GM19328 (cell line): ENCODE data around the gene ATP13A2.
"Not testable (repeated sequence)": the region's sequence is repeated elsewhere in the genome, so short reads cannot be mapped to it uniquely, and the experiment has no call there.

Experiments used
- ATAC-seq: cut with Tn5 transposase; IDR thresholded peaks from one replicate; pipeline ENCODE4 v1.9.1; 2021; ENCODE audit warnings: mild to moderate bottlenecking, moderate library complexity; ENCODE audit not compliant: unreplicated experiment

ATP13A2 gene

GRCh38 chr1:16965486-16966067, 46.2 kb downstream of the ATP13A2 start:
- no peak for ATAC-seq

- not testable (repeated sequence) for ATAC-seq
Observed at GRCh38 chr1:16964169-16964568, 47.6 kb downstream of the ATP13A2 start.

GRCh38 chr1:16961297-16962133, 50.2 kb downstream of the ATP13A2 start:
- no peak for ATAC-seq

GRCh38 chr1:16960560-16961296, 51.0 kb downstream of the ATP13A2 start:
- ATAC-seq = peak; percentile 69

GRCh38 chr1:16958475-16958874, 53.3 kb downstream of the ATP13A2 start:
- ATAC-seq = no peak

- no peak for ATAC-seq
Observed at GRCh38 chr1:16957731-16958130, 54.0 kb downstream of the ATP13A2 start.

GRCh38 chr1:16956775-16957174, 55.0 kb downstream of the ATP13A2 start:
- no peak for ATAC-seq

GRCh38 chr1:16955186-16955585, 56.5 kb downstream of the ATP13A2 start:
- no peak for ATAC-seq

- ATAC-seq = no peak
Observed at GRCh38 chr1:16954579-16954978, 57.1 kb downstream of the ATP13A2 start.

GRCh38 chr1:16952376-16952775, 59.4 kb downstream of the ATP13A2 start:
- not testable (repeated sequence) for ATAC-seq

- ATAC-seq = not testable (repeated sequence)
Observed at GRCh38 chr1:16949026-16949425, 62.7 kb downstream of the ATP13A2 start.

GRCh38 chr1:16948282-16948891, 63.3 kb downstream of the ATP13A2 start:
- ATAC-seq = not testable (repeated sequence)

- ATAC-seq = no peak
Observed at GRCh38 chr1:16946646-16947045, 65.1 kb downstream of the ATP13A2 start.

- ATAC-seq = not testable (repeated sequence)
Observed at GRCh38 chr1:16946185-16946584, 65.5 kb downstream of the ATP13A2 start.

GRCh38 chr1:16945512-16945911, 66.2 kb downstream of the ATP13A2 start:
- ATAC-seq = not testable (repeated sequence)

GRCh38 chr1:16944038-16944437, 67.7 kb downstream of the ATP13A2 start:
- ATAC-seq = no peak

- not testable (repeated sequence) for ATAC-seq
Observed at GRCh38 chr1:16939386-16940180, 72.1 kb downstream of the ATP13A2 start.

- ATAC-seq = no peak
Observed at GRCh38 chr1:16938351-16939321, 73.1 kb downstream of the ATP13A2 start.

GRCh38 chr1:16936580-16936979, 75.1 kb downstream of the ATP13A2 start:
- not testable (repeated sequence) for ATAC-seq
